HepG2 (cell line): ENCODE measurements around the gene MTARC1. TPM values are rescaled to one million over a fixed set of nuclear protein-coding genes. Genes with fewer than 3 reads are reported as not detected.

ENCODE experiments used
- ATF7-NPFF ChIP-seq: sonication (generic); formaldehyde crosslinking; IDR thresholded peaks from 2 replicates; pipeline ENCODE4 v1.8.1; 2023; ENCODE audit warnings: mild to moderate bottlenecking, low read depth, missing genetic modification reagents, moderate library complexity
- ATM ChIP-seq: fragments of 450-650 bp; IDR thresholded peaks from 2 replicates; pipeline ENCODE4 v1.7.1; 2017; ENCODE audit warnings: mild to moderate bottlenecking, borderline replicate concordance
- CHCHD3 ChIP-seq: sonication (generic); formaldehyde crosslinking; IDR thresholded peaks from 2 replicates; pipeline ENCODE4 v1.8.0; 2022; ENCODE audit warnings: mild to moderate bottlenecking, missing genetic modification reagents, moderate library complexity
- KAT8 ChIP-seq: IDR thresholded peaks from 2 replicates; pipeline ENCODE4 v1.6.1; 2016; ENCODE audit warnings: missing genetic modification reagents, missing compliant biosample characterization
- KLF12 ChIP-seq: sonication (generic); formaldehyde crosslinking; IDR thresholded peaks from 2 replicates; pipeline ENCODE4 v1.4.0; 2020; ENCODE audit warnings: missing genetic modification reagents, borderline replicate concordance
- MAX ChIP-seq: IDR thresholded peaks from 2 replicates; pipeline ENCODE4 v1.6.1; 2012; ENCODE audit warnings: inconsistent platforms
- MEF2D ChIP-seq: sonication (generic); formaldehyde crosslinking; IDR thresholded peaks from 2 replicates; pipeline ENCODE4 v1.5.1; 2020; ENCODE audit warnings: mild to moderate bottlenecking, missing genetic modification reagents
- MLLT10 ChIP-seq: sonication (generic); formaldehyde crosslinking; IDR thresholded peaks from 2 replicates; pipeline ENCODE4 v1.4.0; 2020; ENCODE audit warnings: missing genetic modification reagents
- MNT ChIP-seq: fragments of 450-650 bp; IDR thresholded peaks from 2 replicates; pipeline ENCODE4 v1.6.1; 2016
- PAF1 ChIP-seq: IDR thresholded peaks from 2 replicates; pipeline ENCODE4 v1.6.1; 2016; ENCODE audit warnings: missing genetic modification reagents, missing compliant biosample characterization
- PHF21A ChIP-seq: sonication (generic); formaldehyde crosslinking; IDR thresholded peaks from 2 replicates; pipeline ENCODE4 v1.5.0; 2020; ENCODE audit warnings: mild to moderate bottlenecking, missing genetic modification reagents
- PLRG1 ChIP-seq: fragments of 450-650 bp; conservative IDR thresholded peaks from 2 replicates; pipeline ENCODE4 v1.6.1; 2016
- PPARG ChIP-seq: conservative IDR thresholded peaks from 2 replicates; pipeline ENCODE4 v1.6.1; 2016; ENCODE audit warnings: missing biosample characterization, missing genetic modification reagents
- SOX5 ChIP-seq: IDR thresholded peaks from 2 replicates; pipeline ENCODE4 v1.6.1; 2016; ENCODE audit warnings: borderline replicate concordance
- TBX3 ChIP-seq: fragments of 450-650 bp; IDR thresholded peaks from 2 replicates; pipeline ENCODE4 v1.6.1; 2017; ENCODE audit warnings: antibody characterized with exemption, mild to moderate bottlenecking, inconsistent platforms, borderline replicate concordance
- TFAP4 ChIP-seq: sonication (generic); IDR thresholded peaks from 2 replicates; pipeline ENCODE4 v1.6.1; 2016; ENCODE audit warnings: low read depth, borderline replicate concordance
- TFDP2 ChIP-seq: sonication (generic); formaldehyde crosslinking; IDR thresholded peaks from 2 replicates; pipeline ENCODE4 v1.4.0; 2020; ENCODE audit warnings: missing genetic modification reagents
- ZNF367 ChIP-seq: sonication (generic); formaldehyde crosslinking; IDR thresholded peaks from 2 replicates; pipeline ENCODE4 v1.4.0; 2020; ENCODE audit warnings: missing genetic modification reagents, borderline replicate concordance
- ZNF383 ChIP-seq: sonication (generic); formaldehyde crosslinking; IDR thresholded peaks from 2 replicates; pipeline ENCODE4 v1.4.0; 2020; ENCODE audit warnings: missing genetic modification reagents, mild to moderate bottlenecking, borderline replicate concordance
- ZNF510 ChIP-seq: sonication (generic); formaldehyde crosslinking; IDR thresholded peaks from 2 replicates; pipeline ENCODE4 v1.4.0; 2020; ENCODE audit warnings: low read depth, mild to moderate bottlenecking, missing genetic modification reagents
- ZNF547 ChIP-seq: sonication (generic); formaldehyde crosslinking; IDR thresholded peaks from 2 replicates; pipeline ENCODE4 v1.5.1; 2020; ENCODE audit warnings: mild to moderate bottlenecking, missing genetic modification reagents
- ZNF644 ChIP-seq: IDR thresholded peaks from 2 replicates; pipeline ENCODE4 v1.6.1; 2016; ENCODE audit warnings: low read depth
- ZNF672 ChIP-seq: sonication (generic); formaldehyde crosslinking; IDR thresholded peaks from 2 replicates; pipeline ENCODE4 v1.8.1; 2022; ENCODE audit warnings: missing genetic modification reagents
- ZNF687 ChIP-seq: sonication (generic); formaldehyde crosslinking; IDR thresholded peaks from 2 replicates; pipeline ENCODE4 v1.5.1; 2020; ENCODE audit warnings: mild to moderate bottlenecking, missing genetic modification reagents, moderate library complexity
- polyA plus RNA-seq, 8 experiments: library from polyadenylated mRNA; depleted of rRNA in 3 of 8; stranded (reverse) in 7 of 8; unstranded in 1 of 8; fragments of >200 nt; fragmentation: Illumina TruSeq in 4 of 8; extraction: Trizol in 4 of 8; gene quantifications; 2 replicates each; pipeline versions ENCODE4 v1.2.1 to v1.2.3, GENCODE V29; 2011 to 2016; ENCODE audit warnings: low read depth in 4 of 8, missing spikeins in 1 of 8, mixed read lengths in 1 of 8; ENCODE audit not compliant: insufficient read depth in 1 of 8
- total RNA-seq, 5 experiments: library from RNA; depleted of rRNA; stranded (reverse); fragments of >200 nt; fragmentation: Illumina TruSeq; extraction: Trizol; gene quantifications; 2 replicates each; pipeline ENCODE4 v1.2.3, GENCODE V29; 2016; ENCODE audit warnings: low read depth in 1 of 5

Gene MTARC1
- total and polyA plus RNA-seq, 2 of the 13 experiments (the other 11 are each of a cell fraction or from before 2014, with no cell fraction given), result 19.4 to 106 TPM

- TF ChIP-seq MNT, result no peak
- TF ChIP-seq ZNF672, result no peak
- TF ChIP-seq ZNF644 (CRISPR knock-in tag), result peak; percentile 9; the same call in 1 of the 2 replicates
- TF ChIP-seq ATF7-NPFF (CRISPR knock-in tag), result no peak
- peak; percentile 37; the same call in 1 of the 2 replicates for TF ChIP-seq SOX5 (CRISPR knock-in tag)
- TF ChIP-seq ZNF547, result no peak
- no peak for TF ChIP-seq ZNF367 (CRISPR knock-in tag)
- peak; percentile 52; the same call in 1 of the 2 replicates for TF ChIP-seq PHF21A (CRISPR knock-in tag)
- TF ChIP-seq KAT8 (CRISPR knock-in tag), result peak; percentile 22; the same call in 1 of the 2 replicates
- TF ChIP-seq MEF2D (CRISPR knock-in tag), result no peak
- no peak for TF ChIP-seq ZNF687 (CRISPR knock-in tag)
- no peak for TF ChIP-seq PLRG1
- no peak for TF ChIP-seq MLLT10 (CRISPR knock-in tag)
- no peak for TF ChIP-seq CHCHD3
- no peak for TF ChIP-seq ZNF510 (CRISPR knock-in tag)
- TF ChIP-seq TBX3, result no peak
- TF ChIP-seq PPARG (CRISPR knock-in tag), result peak; percentile 27
- no peak for TF ChIP-seq ZNF383
- no peak for TF ChIP-seq KLF12
- peak; percentile 43; the same call in 1 of the 2 replicates for TF ChIP-seq TFDP2
- TF ChIP-seq TFAP4, result peak; percentile 91
- no peak for TF ChIP-seq PAF1 (CRISPR knock-in tag)
- no peak; the same call in 1 of the 2 replicates for TF ChIP-seq MAX
- no peak for TF ChIP-seq ATM
Observed at GRCh38 chr1:220767312-220768125, 19.2 kb upstream of the MTARC1 start (continued).
